HG03095 (cell line): ENCODE results near the gene GRIN2A.
A peak's percentile ranks its signal among the peaks of the same experiment; 100 is the strongest.

ENCODE experiments used
- ATAC-seq: cut with Tn5 transposase; IDR thresholded peaks from one replicate; pipeline ENCODE4 v1.9.1; 2021; ENCODE audit warnings: moderate library complexity; ENCODE audit not compliant: unreplicated experiment

GRIN2A gene

DNA sequence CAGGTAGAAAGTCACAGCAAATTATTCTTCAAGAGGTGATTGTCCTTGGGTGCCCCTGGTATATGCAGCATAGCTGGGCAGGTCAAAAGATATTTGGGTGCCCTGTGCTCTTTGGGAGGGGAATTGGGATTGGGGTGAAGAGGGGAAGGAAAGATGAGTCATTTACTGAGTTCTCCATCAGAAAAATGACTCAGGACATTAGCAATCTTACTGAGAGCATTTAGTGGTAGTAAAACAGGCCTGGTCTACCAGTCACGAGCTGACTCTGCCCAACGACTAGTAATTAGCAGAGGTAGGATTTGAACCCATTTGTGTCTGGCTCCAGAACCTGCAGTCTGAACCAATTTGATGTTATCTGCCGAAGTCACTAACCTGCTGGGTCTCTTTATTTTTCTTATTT lies 6.0 kb upstream of the GRIN2A start:
- ATAC-seq = no peak

GRCh38 chr16:10181196-10182162 lies 749 bp downstream of the GRIN2A start:
- peak; percentile 56 for ATAC-seq

DNA sequence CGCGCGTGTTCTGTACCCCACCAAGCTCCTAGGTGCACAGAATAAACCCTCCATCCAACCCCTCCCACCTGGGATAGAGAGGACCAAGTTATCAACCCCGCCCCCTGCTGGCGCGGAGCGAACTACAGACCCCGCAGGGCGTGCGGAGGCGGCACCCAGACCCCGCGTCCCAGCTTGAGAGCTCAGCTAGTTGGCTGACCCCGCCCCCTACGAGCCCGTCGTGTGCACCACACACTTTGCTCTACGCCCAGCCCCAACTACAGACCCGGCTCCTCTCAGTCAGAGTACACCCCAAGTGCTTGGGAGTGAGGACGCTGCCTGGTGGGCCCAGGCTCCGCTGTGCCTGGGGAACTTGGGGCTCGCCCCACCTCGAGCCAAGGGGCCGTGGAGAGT lies 1.5 kb downstream of the GRIN2A start:
- no peak for ATAC-seq

GRCh38 chr16:10180042-10180770 lies 2.0 kb downstream of the GRIN2A start:
- no peak for ATAC-seq

DNA sequence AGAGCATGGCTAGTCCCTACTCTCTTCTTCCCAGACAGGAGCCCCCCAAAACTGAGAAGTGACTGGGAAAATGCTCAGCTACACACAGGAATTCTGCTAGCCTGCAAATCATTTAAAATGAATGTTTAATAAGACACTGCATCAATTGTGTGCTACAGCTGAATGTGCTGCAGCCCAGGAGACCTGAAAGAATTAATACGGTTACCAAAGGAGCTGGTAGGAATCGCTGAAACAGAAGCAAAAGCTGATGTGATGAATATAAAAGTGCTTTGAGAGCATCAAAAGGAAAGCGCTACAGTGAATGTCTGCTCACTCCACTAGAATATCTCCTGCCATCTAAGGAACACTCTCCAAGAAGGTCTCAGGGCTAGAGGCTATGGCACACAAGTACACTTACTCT lies 3.7 kb downstream of the GRIN2A start:
- ATAC-seq = no peak

- no peak for ATAC-seq
These were observed 4.1 kb downstream of the GRIN2A start for GRCh38 chr16:10178080-10178479.

DNA sequence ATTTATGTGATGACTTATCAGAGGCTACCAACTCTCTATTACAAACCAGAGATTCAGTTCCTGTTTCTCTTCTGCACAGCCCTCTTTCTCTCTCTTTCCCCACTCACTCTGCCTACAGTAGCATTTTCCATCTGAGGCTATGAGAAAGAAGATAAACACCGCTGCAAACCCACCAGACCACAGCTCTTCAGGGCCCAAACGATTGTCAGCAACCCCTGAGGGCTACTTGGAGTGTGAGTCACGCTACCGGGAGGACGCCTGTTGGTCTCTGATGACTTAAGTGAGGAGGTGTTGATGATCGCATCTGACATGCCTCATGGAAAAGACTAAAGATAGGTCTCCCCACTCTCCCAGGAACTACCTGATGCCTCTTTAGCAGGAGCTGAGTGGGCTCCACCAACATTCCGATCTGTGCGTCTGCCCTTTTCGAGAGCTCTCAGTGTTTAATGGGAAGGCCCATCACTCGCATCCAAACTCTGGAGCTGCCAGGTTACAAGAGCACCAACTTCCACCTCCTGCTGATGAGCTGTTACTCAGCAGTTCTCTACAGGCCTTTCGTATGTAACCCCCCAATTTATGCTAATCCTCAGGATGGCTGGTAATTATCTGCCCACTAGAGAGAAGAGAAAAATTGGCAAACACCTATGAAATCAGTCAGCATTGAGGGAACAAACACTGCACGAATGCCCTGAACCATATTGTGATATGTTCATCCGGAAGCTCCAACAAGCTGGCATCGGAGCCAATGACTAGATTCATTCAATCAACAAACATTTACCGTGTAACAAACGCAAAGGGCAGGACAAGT lies 9.2 kb downstream of the GRIN2A start:
- ATAC-seq = no peak

- no peak for ATAC-seq
These were observed 11.0 kb downstream of the GRIN2A start for GRCh38 chr16:10171221-10171620.

DNA sequence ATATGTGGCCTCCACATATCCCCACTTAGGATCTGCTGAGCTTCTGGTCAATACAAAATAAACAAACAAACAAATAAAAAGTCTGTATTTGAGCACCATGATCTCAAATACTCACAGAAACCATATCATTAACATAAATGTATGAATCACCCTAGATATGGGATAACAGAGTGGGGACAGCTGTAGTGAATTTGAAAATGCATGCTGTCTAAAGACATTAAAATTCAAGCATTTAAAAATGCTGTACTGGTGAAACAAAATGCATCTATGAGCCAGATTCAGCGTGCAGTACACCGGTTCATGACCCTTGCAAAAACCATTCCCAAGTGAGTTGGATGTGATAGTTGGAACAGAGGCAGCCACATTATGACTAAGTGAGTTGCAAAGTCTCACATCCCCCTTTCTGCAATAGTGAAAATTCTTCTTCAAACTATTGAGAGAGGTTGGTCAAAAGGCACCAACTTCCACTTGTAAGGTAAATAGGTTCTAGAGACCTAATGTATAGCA lies 12.3 kb downstream of the GRIN2A start:
- no peak for ATAC-seq

DNA sequence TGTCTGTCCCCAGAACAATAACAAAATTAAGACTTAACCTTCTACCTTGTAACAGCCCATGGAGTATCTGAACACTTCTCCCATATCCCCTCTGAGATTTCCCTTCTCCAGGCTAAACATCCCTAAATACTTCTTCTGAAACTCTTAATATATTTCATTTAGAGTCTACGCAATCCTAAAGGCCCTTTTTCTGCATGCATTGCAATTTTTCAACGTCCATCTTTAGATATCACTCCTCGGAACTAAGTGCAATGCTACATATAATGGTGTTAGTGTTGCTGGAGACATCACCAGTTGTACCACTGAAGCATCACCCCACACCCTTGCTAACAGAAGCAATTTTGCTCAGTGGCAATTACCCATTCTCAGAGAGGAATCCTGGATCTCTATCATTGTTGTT lies 13.2 kb downstream of the GRIN2A start:
- ATAC-seq = no peak

GRCh38 chr16:10168258-10168657 lies 14.0 kb downstream of the GRIN2A start:
- no peak for ATAC-seq

DNA sequence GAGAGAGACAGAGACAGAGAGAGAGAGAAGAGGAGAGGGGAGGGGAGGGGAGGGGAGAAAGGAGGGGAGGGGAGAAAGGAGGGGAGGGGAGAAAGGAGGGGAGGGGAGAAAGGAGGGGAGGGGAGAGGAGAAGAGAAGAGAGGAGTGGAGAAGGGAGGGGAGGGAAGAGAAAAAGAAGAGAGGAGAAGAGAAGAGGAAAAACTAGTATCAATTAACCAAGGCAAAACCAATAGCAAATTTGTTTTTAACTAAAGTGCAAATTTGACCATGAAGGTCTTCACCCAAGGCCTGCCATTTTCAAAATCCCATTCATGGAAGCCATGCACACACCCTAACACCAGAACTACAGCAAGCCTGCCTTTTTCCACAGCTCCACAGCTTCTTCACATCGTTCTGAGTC lies 16.6 kb downstream of the GRIN2A start:
- no peak for ATAC-seq

- no peak for ATAC-seq
These were observed 19.2 kb downstream of the GRIN2A start for GRCh38 chr16:10162981-10163380.

DNA sequence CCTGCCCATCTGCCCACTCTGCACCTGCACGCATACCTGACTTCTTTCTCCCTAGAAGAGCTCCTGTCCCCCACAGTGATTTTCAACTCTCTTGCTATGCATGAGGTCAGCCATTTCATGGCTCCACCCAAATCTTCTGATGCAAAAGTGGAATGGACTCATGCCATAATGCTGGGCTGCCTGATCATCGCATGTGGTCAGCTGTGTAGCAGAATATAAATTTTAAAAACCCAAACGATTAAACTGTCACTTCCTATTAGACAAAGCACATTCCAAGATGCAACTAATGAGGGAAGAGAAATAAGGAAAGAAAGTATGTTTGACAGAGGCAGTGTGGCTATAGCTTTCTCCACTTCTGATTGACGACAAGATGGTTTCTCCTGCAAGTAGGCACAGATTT lies 26.1 kb downstream of the GRIN2A start:
- no peak for ATAC-seq

- no peak for ATAC-seq
These were observed 27.8 kb downstream of the GRIN2A start for GRCh38 chr16:10154389-10154788.

GRCh38 chr16:10153985-10154384 lies 28.2 kb downstream of the GRIN2A start:
- no peak for ATAC-seq

DNA sequence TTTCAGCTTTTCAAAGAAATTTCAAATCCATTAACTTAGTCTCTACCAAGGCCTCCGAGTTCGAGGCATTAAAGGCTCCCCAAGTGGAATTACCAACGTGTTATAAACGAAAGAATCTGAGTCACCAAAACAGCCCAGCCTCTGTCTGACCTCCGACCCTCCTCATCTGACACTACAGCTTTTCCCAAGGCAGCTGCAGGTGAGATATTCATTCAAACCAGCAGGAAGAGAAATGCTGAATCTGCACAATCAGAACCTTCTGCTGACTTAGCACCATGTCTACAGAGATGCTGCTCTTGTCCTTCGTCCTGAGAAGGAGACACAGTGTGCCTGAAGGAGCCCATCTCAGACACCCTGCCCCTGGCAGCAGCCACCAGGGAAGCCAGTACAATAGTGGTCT lies 30.5 kb downstream of the GRIN2A start:
- no peak for ATAC-seq

DNA sequence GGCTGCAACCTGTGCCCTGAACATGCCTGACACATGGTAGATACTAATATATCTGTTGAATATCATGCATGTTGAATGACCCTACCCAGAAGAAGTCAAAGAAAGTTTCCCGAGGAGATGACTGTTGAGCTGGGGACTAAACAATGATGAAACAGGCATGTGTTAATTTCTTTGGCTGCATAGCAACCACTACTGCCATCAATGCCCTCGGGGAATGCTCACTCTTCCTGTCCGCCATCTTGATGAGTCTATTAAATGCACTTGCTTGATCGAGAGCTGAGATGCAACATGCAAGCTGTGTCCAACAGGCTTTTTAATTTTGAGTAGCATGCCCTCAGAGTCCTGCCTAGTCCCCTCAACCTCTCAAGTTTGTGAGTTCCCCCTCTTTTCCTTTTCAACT lies 31.3 kb downstream of the GRIN2A start:
- ATAC-seq = no peak

DNA sequence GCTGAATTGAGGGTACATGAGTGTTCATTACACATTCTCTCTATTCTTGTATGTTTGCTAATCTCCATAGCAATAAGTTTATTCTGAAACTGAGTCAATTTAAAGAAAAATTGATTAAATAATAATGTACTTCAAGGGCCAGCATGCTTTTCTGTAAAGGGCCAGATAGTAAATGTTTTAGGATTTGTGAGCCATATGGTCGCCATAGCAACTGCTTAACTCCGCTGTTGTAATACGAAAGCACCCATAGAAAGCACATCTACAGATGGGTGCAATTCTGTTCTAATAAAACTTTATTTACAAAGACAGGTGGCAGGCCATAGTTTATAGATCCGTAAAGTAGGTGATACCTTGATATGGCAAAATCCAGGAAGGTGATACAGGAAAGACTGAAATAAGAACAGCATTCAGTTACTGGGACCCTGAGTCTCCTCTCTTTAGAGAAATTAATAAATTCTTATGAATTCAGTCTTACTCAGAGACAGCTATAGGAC lies 36.6 kb downstream of the GRIN2A start:
- ATAC-seq = no peak

GRCh38 chr16:10141671-10142070 lies 40.6 kb downstream of the GRIN2A start:
- ATAC-seq = no peak

GRCh38 chr16:10138881-10139280 lies 43.3 kb downstream of the GRIN2A start:
- no peak for ATAC-seq
